CD14-positive monocyte (primary cell): ENCODE data around the gene OSBP2. TPM values are rescaled to one million over a fixed set of nuclear protein-coding genes. Genes with fewer than 3 reads are reported as not detected.

Experiments
- DNase-seq, 3 donors: peaks; one replicate each; pipeline ENCODE4 v3.0.0-alpha.2; 2011 to 2022
- H2AFZ ChIP-seq: 2 replicates; pipeline ENCODE4 v1.6.0; 2012; ENCODE audit warnings: mild to moderate bottlenecking, low read depth, low read length, inconsistent platforms; ENCODE audit not compliant: insufficient read depth, poor library complexity, severe bottlenecking
- H3K27ac ChIP-seq, 2 donors: 1 replicate in 1 of 2; 2 replicates in 1 of 2; pipeline ENCODE4 v1.5.1; 2012 to 2013; ENCODE audit warnings: low read length in 2 of 2, control low read depth in 1 of 2, inconsistent platforms in 1 of 2, low read depth in 1 of 2, mild to moderate bottlenecking in 1 of 2
- H3K27me3 ChIP-seq, 2 donors: one replicate each; pipeline versions ENCODE4 v1.6.0 to v1.6.1; 2011 to 2013; ENCODE audit warnings: low read length in 2 of 2; ENCODE audit not compliant: control insufficient read depth in 2 of 2, insufficient read depth in 2 of 2
- H3K36me3 ChIP-seq, 2 donors: replicated peaks in 1 of 2; 1 replicate in 1 of 2; 2 replicates in 1 of 2; pipeline versions ENCODE4 v1.5.1 to v1.6.1; 2012 to 2013; ENCODE audit warnings: low read length in 2 of 2, control low read depth in 1 of 2, inconsistent platforms in 1 of 2, mild to moderate bottlenecking in 1 of 2; ENCODE audit not compliant: insufficient read depth in 2 of 2, control insufficient read depth in 1 of 2
- H3K4me1 ChIP-seq, 2 donors: 1 replicate in 1 of 2; 2 replicates in 1 of 2; pipeline versions ENCODE4 v1.5.1 to v1.6.1; 2012 to 2013; ENCODE audit warnings: low read length in 2 of 2, control low read depth in 1 of 2, inconsistent platforms in 1 of 2, mild to moderate bottlenecking in 1 of 2, moderate library complexity in 1 of 2; ENCODE audit not compliant: insufficient read depth in 2 of 2, control insufficient read depth in 1 of 2
- H3K4me2 ChIP-seq: replicated peaks from 2 replicates; pipeline ENCODE3; 2012; ENCODE audit warnings: low read length, moderate library complexity, mild to moderate bottlenecking; ENCODE audit not compliant: poor library complexity, severe bottlenecking; ENCODE audit errors: extremely low read depth
- H3K4me3 ChIP-seq, 3 experiments: fragments of 200-600 bp in 1 of 3; sonication (generic) in 1 of 3; replicated peaks in 1 of 3; 1 replicate in 2 of 3; 2 replicates in 1 of 3; pipeline ENCODE4 v1.5.1; 2011 to 2013; ENCODE audit warnings: low read length in 3 of 3, mild to moderate bottlenecking in 3 of 3, control low read depth in 2 of 3, low read depth in 2 of 3, inconsistent platforms in 1 of 3, moderate library complexity in 1 of 3
- H3K79me2 ChIP-seq: 2 replicates; pipeline ENCODE4 v1.6.0; 2012; ENCODE audit warnings: mild to moderate bottlenecking, control low read depth, inconsistent platforms, low read length, moderate library complexity; ENCODE audit not compliant: insufficient read depth
- H3K9ac ChIP-seq: 2 replicates; pipeline ENCODE4 v1.6.0; 2017; ENCODE audit warnings: low read length, mild to moderate bottlenecking; ENCODE audit not compliant: insufficient read depth, poor library complexity, severe bottlenecking
- H3K9me3 ChIP-seq, 2 donors: replicated peaks in 1 of 2; 1 replicate in 1 of 2; 2 replicates in 1 of 2; pipeline versions ENCODE4 v1.5.1 to v1.6.1; 2012 to 2013; ENCODE audit warnings: low read length in 2 of 2, control low read depth in 1 of 2; ENCODE audit not compliant: control insufficient read depth in 1 of 2, insufficient read depth in 1 of 2
- H4K20me1 ChIP-seq: 2 replicates; pipeline ENCODE4 v1.6.0; 2012; ENCODE audit warnings: mild to moderate bottlenecking, low read length, control low read depth, moderate library complexity; ENCODE audit not compliant: insufficient read depth
- H3K27ac Mint-ChIP-seq, 7 donors: one replicate each; pipeline ENCODE4 v1.8.0; 2020; ENCODE audit warnings: mild to moderate bottlenecking in 7 of 7, mixed read lengths in 7 of 7, moderate library complexity in 6 of 7, inconsistent platforms in 2 of 7
- H3K27me3 Mint-ChIP-seq, 3 donors: one replicate each; pipeline ENCODE4 v1.8.0; 2021 to 2022; ENCODE audit warnings: low read depth in 3 of 3, mild to moderate bottlenecking in 3 of 3, mixed read lengths in 3 of 3, moderate library complexity in 3 of 3, inconsistent platforms in 1 of 3
- H3K36me3 Mint-ChIP-seq, 2 donors: one replicate each; pipeline ENCODE4 v1.8.0; 2020; ENCODE audit warnings: mixed read lengths in 2 of 2, inconsistent platforms in 1 of 2, mild to moderate bottlenecking in 1 of 2
- H3K4me1 Mint-ChIP-seq: one replicate; pipeline ENCODE4 v1.8.0; 2020; ENCODE audit warnings: mild to moderate bottlenecking, mixed read lengths
- H3K4me3 Mint-ChIP-seq, 2 donors: one replicate each; pipeline ENCODE4 v1.8.0; 2020; ENCODE audit warnings: mild to moderate bottlenecking in 2 of 2, mixed read lengths in 2 of 2, moderate library complexity in 1 of 2
- H3K9me3 Mint-ChIP-seq, 7 donors: one replicate each; pipeline ENCODE4 v1.8.0; 2020 to 2022; ENCODE audit warnings: mixed read lengths in 7 of 7, mild to moderate bottlenecking in 6 of 7, moderate library complexity in 6 of 7, inconsistent platforms in 2 of 7
- CTCF ChIP-seq: fragments of 200-600 bp; IDR thresholded peaks from one replicate; pipeline ENCODE4 v1.8.0; 2022; ENCODE audit warnings: antibody characterized with exemption, mild to moderate bottlenecking
- WGBS: methylation state at CpG from one replicate; pipeline ENCODE4 v1.1.5; 2013; ENCODE audit warnings: missing lambda C conversion rate; ENCODE audit not compliant: insufficient coverage; 5-methylcytosine and 5-hydroxymethylcytosine counted together
- intact Hi-C, 2 donors: fragments of 100-400 bp; cut with micrococcal nuclease; formaldehyde crosslinking; loops; one replicate each; pipeline versions ENCODE4 v1.15.0 to v1.15.1; 2023
- polyA plus RNA-seq, 3 donors: library from polyadenylated mRNA; depleted of rRNA in 1 of 3; unstranded in 2 of 3; stranded (reverse) in 1 of 3; fragments of 300-500 nt in 2 of 3; fragments of >200 nt in 1 of 3; fragmentation: Illumina TruSeq in 2 of 3; gene quantifications; 1 replicate in 2 of 3; 2 replicates in 1 of 3; pipeline ENCODE4 v1.2.3, GENCODE V29; 2012 to 2021

The OSBP2 gene
- polyA plus RNA-seq, 3 donors, result 0.21 to 0.54 TPM; not detected in 1

GRCh38 chr22:30830907-30831306 lies 136.2 kb downstream of the OSBP2 start:
- Mint-ChIP-seq H3K4me3 (no peak overlapping the region), H3K4me1 (no peaks in the 10 kb centered on the region), H3K27me3 (peaks cover 2 to 14% (median 9%) of the 10 kb centered on the region in 3 donors), H3K9me3 (peaks cover 0 to 3% (median 0%) of the 10 kb centered on the region in 7 donors), H3K27ac (no peak overlapping the region), H3K36me3 (no peaks in the 10 kb centered on the region)
- peaks cover 0 to 3% of the 10 kb centered on the region in 2 donors for H3K27me3 ChIP-seq
- H3K4me1 ChIP-seq, result no peaks in the 10 kb centered on the region
- no peak overlapping the region for H2AFZ ChIP-seq
- H3K36me3 ChIP-seq, result no peaks in the 10 kb centered on the region
- 96% methylated on average over 3 of the region's 7 CpGs for WGBS
- no peak overlapping the region for H3K4me2 ChIP-seq
- TF ChIP-seq CTCF, result no peak
- no peaks in the 10 kb centered on the region for H3K79me2 ChIP-seq
- H3K9ac ChIP-seq, result no peak overlapping the region
- no peak overlapping the region for H3K27ac ChIP-seq
- DNase-seq, result no peak
- H4K20me1 ChIP-seq, result no peaks in the 10 kb centered on the region
- H3K9me3 ChIP-seq, result no peaks in the 10 kb centered on the region
- H3K4me3 ChIP-seq, result no peak overlapping the region
- intact Hi-C loops, result no loop called here

GRCh38 chr22:30832407-30832987 lies 137.8 kb downstream of the OSBP2 start:
- TF ChIP-seq CTCF, result no peak
- Histone ChIP-seq H3K9me3 (no peaks in the 10 kb centered on the region), H3K9ac (no peak overlapping the region), H3K27ac (no peak overlapping the region), H3K4me1 (no peaks in the 10 kb centered on the region), H3K79me2 (no peaks in the 10 kb centered on the region), H3K36me3 (no peaks in the 10 kb centered on the region), H3K27me3 (peaks cover 0 to 3% of the 10 kb centered on the region in 2 donors), H3K4me2 (no peak overlapping the region), H4K20me1 (no peaks in the 10 kb centered on the region), H2AFZ (no peak overlapping the region), H3K4me3 (no peak overlapping the region)
- Mint-ChIP-seq H3K4me1 (no peaks in the 10 kb centered on the region), H3K4me3 (no peak overlapping the region), H3K27ac (no peak overlapping the region), H3K27me3 (peaks cover 2 to 12% (median 10%) of the 10 kb centered on the region in 3 donors), H3K9me3 (peaks cover 0 to 6% (median 1%) of the 10 kb centered on the region in 7 donors), H3K36me3 (no peaks in the 10 kb centered on the region)
- no peak for DNase-seq
- 98% methylated on average over 4 of the region's 6 CpGs for WGBS
- intact Hi-C loops, result no loop called here
